NT2/D1 (cell line): ENCODE data around the gene SPAG9.
"Not testable (repeated sequence)": the region's sequence is repeated elsewhere in the genome, so short reads cannot be mapped to it uniquely, and the experiment has no call there.

ENCODE experiments used
- DNase-seq: peaks from one replicate; pipeline ENCODE4 v3.0.0-alpha.2; 2011; ENCODE audit warnings: low read depth, low spot score
- H3K27me3 ChIP-seq: 2 replicates; pipeline ENCODE4 v1.6.0; 2011; ENCODE audit warnings: mild to moderate bottlenecking; ENCODE audit not compliant: insufficient read length, insufficient read depth
- H3K36me3 ChIP-seq: 2 replicates; pipeline ENCODE4 v1.6.1; 2011; ENCODE audit warnings: mild to moderate bottlenecking, low read length, mixed read lengths; ENCODE audit not compliant: insufficient read depth, insufficient read length
- H3K4me1 ChIP-seq: 2 replicates; pipeline ENCODE4 v1.5.1; 2011; ENCODE audit not compliant: insufficient read depth, insufficient read length
- H3K4me3 ChIP-seq: 2 replicates; pipeline ENCODE4 v1.5.1; 2011; ENCODE audit warnings: low read depth; ENCODE audit not compliant: insufficient read length
- H3K9ac ChIP-seq: 2 replicates; pipeline ENCODE4 v1.6.0; 2011; ENCODE audit warnings: low read depth; ENCODE audit not compliant: insufficient read length
- H3K9me3 ChIP-seq: 2 replicates; pipeline ENCODE4 v1.5.1; 2011; ENCODE audit warnings: mild to moderate bottlenecking, low read length; ENCODE audit not compliant: insufficient read depth
- SUZ12 ChIP-seq: IDR thresholded peaks from 2 replicates; pipeline ENCODE4 v1.6.1; 2011; ENCODE audit not compliant: insufficient read length, insufficient read depth; ENCODE audit errors: extremely low read depth
- YY1 ChIP-seq: IDR thresholded peaks from 2 replicates; pipeline ENCODE4 v1.6.1; 2011; ENCODE audit not compliant: insufficient read length, insufficient read depth
- ZNF274 ChIP-seq: IDR thresholded peaks from 2 replicates; pipeline ENCODE4 v1.6.1; 2011; ENCODE audit warnings: mild to moderate bottlenecking, low read depth, low read length

The SPAG9 gene

DNA sequence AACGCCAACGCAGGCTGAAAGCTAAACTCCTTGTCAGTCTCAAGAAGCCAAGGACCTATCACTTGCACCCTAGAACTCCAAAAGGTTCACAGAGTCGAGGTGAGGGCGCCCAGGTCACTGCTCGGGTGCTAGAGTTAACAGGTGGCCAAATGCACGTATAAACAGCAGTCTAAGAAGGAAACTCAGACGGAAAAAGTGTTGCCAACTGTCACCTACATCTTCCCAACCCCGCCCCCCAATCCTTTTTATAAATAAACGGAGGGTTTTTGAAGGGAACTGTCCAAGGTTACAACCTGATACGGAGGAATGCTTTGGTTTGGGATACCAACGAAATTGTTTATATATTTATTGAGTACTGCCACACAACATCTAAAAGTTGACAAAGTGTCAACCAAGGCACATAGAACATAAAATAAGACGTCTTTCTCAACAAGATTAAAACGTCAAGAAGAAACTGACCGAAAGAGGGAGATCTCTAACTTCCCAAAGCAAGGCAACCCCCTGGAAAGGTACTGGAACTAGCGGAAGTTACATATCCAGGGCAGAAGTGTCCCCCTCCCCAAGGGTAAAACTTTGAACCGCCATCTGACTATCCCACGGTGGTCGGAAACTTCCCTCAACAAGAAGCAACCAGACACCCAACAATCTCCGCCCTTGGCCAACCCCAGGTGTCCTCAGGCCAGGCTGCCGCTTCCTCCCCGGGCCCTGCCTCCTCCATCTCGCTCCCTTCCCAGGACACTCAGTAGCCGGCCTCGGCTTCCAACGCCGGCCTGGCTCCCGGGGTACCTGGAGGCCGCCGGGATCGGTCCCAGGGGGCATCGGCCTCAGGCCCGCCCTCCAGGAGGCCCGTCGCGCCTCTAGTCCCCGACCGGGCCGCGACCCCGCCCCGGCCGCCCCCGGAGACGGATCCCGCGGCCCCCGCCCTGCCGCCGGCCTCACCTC, 982 bp downstream of the SPAG9 start:
- Histone ChIP-seq H3K27me3 (no peaks in the 10 kb centered on the region), H3K4me3 (peak overlapping the region; percentile 99), H3K9ac (peak overlapping the region; percentile 99), H3K4me1 (no peaks in the 10 kb centered on the region), H3K9me3 (no peaks in the 10 kb centered on the region), H3K36me3 (no peaks in the 10 kb centered on the region)
- TF ChIP-seq SUZ12 (no peak), ZNF274 (no peak), YY1 (no peak)
- no peak for DNase-seq

DNA sequence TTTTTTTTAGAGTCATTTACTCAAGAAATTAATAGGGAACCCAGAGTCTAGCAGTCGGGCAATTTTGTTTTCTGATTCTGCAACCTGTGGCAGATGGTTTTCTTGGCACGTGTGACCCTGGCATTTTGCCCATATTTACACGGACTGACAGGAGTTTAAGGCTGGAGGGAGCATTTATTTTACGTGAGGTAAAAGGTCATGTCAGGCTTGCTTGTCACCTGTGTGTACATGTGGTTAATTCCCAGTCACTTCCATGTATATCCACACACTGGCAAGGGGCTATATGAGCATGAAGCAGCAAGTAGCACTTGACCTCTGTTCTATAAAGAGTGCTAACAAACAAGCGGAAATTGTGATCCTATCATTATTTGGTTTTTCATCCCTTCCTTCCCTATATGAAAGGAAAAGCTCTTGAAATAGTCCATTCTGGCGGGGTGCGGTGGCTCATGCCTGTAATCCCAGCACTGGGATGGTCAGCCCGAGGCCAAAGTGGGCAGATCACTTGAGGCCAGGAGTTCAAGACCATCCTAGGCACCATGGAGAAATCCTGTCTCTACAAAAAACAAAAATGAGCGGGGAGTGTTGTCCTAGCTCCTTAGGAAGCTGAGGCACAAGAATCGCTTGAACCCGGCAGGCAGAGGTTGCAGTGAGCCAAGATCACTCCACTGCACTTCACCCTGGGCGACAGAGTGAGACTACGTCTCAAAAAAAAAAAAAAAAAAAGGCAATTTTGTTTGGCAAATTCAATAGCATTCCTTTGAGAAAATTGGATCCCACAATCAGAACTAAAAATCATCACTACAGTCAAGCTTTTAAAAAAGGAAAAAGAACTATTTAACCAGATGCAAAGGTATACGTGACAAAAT, 2.1 kb downstream of the SPAG9 start:
- Histone ChIP-seq H3K36me3 (no peaks in the 10 kb centered on the region), H3K4me1 (no peaks in the 10 kb centered on the region), H3K27me3 (no peaks in the 10 kb centered on the region), H3K4me3 (peak overlapping the region; percentile 99), H3K9ac (peak overlapping the region; percentile 4), H3K9me3 (no peaks in the 10 kb centered on the region)
- no peak for DNase-seq
- TF ChIP-seq ZNF274 (no peak), YY1 (no peak), SUZ12 (no peak)

DNA sequence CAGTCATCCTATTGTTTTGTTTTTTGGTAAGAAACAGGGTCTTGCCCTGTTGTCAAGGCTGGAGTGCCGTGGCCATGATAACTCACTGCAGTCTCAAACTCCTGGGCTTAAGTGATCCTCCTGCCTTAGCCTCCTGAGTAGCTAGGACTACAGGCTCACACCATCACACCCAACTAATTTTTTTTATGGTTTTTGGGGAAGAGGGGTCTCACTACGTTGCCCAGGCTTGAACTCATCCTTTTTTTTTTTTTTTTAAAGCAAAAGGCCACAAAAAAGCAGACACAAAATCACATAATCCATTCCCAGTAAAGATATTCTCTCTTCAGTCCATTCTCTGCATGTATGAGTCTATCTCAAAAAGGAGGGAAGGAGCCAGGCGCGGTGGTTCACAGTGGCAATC, 5.5 kb downstream of the SPAG9 start:
- H3K27me3 ChIP-seq = no peaks in the 10 kb centered on the region
- peaks cover 4% of the 10 kb centered on the region for H3K36me3 ChIP-seq
- H3K4me1 ChIP-seq = peaks cover 2% of the 10 kb centered on the region
- no peak for DNase-seq
- H3K4me3 ChIP-seq = no peak overlapping the region
- H3K9me3 ChIP-seq = no peaks in the 10 kb centered on the region
- H3K9ac ChIP-seq = no peak overlapping the region
- no peak for TF ChIP-seq SUZ12
- no peak for TF ChIP-seq YY1
- TF ChIP-seq ZNF274 = no peak

DNA sequence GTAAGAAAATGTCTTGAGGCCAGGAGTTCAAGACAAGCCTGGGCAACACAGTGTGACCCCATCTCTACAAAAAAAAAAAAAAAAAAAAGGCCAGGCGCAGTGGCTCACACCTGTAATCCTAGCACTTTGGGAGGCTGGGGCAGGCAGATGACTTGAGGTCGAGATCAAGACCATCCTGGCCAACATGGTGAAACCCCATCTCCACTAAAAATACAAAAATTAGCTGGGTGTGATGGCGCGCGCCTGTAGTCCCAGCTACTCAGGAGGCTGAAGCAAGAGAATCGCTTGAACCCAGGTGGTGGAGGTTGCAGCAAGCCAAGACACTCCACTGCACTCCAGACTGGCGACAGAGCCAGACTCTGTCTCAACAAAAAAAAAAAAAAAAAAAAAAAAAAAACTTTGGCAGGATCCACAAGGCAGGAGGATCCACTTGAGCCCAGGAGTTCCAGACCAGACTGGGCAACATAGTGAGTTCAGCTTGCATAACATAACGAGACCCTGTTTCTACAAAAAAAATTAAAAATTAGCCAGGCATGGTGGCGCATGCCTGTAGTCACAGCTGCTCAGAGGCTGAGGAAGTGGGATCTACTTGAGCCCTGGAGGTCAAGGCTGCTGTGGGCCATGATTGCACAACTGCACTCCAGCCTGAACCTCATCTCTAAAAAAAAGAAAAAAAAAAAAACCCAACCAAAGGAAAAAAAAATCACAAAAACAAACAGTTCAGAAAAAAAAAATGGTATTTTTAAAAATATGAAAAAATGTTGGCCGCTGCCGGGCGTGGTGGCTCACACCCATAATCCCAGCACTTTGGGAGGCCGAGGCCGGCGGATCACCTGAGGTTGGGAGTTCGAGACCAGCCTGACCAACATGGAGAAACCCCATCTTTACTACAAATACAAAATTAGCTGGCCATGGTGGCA, 8.1 kb downstream of the SPAG9 start:
- H3K4me3 ChIP-seq, DNase-seq, H3K4me1 ChIP-seq, H3K9ac ChIP-seq, H3K27me3 ChIP-seq, H3K9me3 ChIP-seq, H3K36me3 ChIP-seq: not testable (repeated sequence)

DNA sequence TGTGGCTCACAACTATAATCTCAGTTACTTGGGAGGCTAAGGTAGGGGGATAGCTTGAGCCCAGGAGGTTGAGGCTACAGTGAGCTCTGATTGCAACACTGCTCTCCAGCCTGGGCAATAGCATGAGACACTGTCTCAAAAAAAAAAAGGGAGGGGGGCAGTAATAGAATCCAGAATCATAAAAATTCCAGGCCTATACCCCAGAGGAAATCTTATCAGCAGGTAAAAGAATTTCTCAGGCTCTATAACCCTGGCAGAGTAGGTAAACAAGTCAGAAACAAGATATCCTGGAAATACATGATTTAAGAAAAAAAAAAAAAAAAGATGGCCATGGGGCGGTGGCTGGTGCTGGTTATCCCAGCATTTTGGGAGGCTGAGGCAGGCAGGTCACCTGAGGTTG, 12.9 kb downstream of the SPAG9 start:
- Histone ChIP-seq H3K4me1 (peaks cover 2% of the 10 kb centered on the region), H3K9me3 (no peaks in the 10 kb centered on the region), H3K27me3 (no peaks in the 10 kb centered on the region), H3K9ac (no peak overlapping the region), H3K36me3 (peaks cover 6% of the 10 kb centered on the region), H3K4me3 (no peak overlapping the region)
- no peak for TF ChIP-seq ZNF274
- no peak for TF ChIP-seq SUZ12
- TF ChIP-seq YY1 = no peak
- no peak for DNase-seq

DNA sequence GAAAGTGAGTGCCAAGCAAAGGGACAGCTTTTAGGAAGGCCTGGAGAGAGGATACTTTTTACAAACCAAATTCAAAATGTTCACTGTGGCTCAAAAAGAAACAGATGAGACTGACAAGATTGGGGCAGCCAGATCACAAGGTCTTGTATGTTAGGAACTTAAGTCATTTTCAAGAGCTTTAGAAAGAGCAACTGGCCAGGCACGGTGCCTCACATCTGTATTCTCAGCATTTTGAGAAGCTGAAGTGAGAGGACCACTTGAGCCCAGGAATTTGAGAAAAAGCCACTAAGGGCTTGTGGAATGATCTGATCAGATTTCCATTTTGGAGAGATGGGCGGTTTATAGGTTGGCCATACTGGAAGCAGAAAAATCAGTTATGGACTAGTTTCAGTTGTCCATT, 17.2 kb downstream of the SPAG9 start:
- no peak overlapping the region for H3K4me3 ChIP-seq
- H3K27me3 ChIP-seq = no peaks in the 10 kb centered on the region
- no peak overlapping the region for H3K9ac ChIP-seq
- TF ChIP-seq ZNF274 (no peak), YY1 (no peak), SUZ12 (no peak)
- H3K36me3 ChIP-seq = no peaks in the 10 kb centered on the region
- no peaks in the 10 kb centered on the region for H3K9me3 ChIP-seq
- DNase-seq = no peak
- no peaks in the 10 kb centered on the region for H3K4me1 ChIP-seq
